Activated T-cell treated with anti-CD3 and anti-CD28 coated beads, Interleukin-2, amount 50 U/mL, for 48 hours (primary cell): ENCODE measurements around the gene CITED2.
A peak's percentile ranks its signal among the peaks of the same experiment; 100 is the strongest.

ENCODE experiments used
- DNase-seq, 2 experiments: peaks; one replicate each; pipeline ENCODE4 v3.0.0-alpha.2; 2020

CITED2 gene

GRCh38 chr6:139381216-139381865 is 6.9 kb upstream of the CITED2 start:
- no peak for DNase-seq

DNA sequence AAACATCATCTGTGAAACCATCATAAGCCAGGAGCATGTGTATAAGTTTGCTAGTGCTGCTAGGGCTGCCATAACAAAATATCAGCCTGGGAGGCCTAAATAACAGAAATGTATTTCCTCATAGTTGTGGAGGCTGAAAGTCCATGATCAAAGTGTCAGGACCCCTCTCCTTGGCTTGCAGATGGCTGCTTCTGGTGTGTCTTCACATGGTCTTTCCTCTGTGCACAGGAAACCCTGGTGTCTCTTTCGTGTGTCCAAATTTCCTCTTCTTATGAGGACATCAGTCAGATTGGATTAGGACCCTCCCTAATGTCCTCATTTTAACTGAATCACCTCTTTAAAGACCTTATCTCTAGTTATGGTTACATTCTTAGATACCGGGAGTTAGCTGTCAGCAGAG is 6.2 kb upstream of the CITED2 start:
- DNase-seq, result no peak

- DNase-seq, result no peak
Observed at GRCh38 chr6:139380168-139380567, 5.7 kb upstream of the CITED2 start.

GRCh38 chr6:139378882-139379341 is 4.5 kb upstream of the CITED2 start:
- DNase-seq, result peak; percentile 32 to 39

DNA sequence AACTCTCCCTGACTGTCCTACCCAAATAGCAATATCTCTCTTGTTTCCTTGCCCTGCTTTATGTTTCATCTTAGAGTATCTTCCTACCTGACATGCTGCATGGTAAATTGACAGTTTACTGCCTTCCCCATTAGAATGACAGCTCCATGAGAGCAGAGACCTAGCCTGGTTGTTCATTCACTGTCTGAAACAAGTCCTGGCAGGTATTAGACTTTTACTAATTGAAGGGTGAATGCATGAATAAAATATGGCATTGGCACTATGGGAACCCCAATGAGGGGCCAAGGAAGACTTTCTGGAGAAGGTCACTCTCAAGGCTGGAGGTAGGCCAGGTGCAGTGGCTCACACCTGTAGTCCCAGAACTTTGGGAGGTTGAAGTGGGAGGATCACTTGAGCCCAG is 3.8 kb upstream of the CITED2 start:
- no peak for DNase-seq

DNA sequence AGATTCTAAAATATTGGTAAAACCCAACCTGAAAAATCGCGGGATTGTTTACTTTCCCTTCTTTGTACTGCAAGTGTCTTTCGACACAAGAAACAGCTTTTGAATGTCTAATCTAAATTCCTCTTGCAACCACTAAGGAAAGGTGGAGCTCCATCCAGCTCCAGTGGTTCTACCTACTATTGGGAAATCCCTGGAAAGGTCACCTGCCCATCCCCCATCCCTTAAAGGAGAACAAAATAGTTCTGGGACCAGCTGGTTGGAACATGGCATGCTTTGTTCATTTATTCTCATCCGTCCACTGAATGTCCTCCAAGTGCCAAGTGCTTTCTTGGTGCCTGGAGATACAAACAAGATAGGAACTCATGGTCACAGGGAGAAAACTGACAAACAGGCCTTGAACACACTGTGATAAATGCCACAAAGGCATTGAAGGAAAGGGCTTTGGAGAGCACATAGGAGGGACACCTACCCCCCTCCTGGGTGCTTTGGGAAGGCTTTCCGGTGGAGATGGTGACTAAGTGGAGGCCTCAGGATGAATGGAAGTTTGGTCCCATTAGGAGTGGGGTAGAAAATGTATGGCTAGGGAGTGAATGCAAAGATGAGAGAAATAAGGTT is 2.3 kb upstream of the CITED2 start:
- no peak for DNase-seq

DNA sequence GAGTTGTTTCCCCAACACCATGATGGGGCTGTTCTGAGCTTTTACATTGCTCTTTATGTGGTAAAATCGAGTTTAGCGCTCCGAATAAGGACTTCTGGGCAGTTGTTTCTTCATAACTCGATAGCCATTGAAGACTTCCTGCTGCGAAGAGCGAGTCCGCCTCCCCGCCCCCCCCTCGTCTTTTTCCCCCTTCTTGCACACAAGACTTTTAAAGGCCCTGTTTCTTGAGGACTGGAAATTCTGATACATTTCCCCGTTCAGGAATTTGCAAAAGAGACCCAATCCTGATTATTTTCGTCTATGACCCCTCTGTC is 1.5 kb upstream of the CITED2 start:
- no peak for DNase-seq

DNA sequence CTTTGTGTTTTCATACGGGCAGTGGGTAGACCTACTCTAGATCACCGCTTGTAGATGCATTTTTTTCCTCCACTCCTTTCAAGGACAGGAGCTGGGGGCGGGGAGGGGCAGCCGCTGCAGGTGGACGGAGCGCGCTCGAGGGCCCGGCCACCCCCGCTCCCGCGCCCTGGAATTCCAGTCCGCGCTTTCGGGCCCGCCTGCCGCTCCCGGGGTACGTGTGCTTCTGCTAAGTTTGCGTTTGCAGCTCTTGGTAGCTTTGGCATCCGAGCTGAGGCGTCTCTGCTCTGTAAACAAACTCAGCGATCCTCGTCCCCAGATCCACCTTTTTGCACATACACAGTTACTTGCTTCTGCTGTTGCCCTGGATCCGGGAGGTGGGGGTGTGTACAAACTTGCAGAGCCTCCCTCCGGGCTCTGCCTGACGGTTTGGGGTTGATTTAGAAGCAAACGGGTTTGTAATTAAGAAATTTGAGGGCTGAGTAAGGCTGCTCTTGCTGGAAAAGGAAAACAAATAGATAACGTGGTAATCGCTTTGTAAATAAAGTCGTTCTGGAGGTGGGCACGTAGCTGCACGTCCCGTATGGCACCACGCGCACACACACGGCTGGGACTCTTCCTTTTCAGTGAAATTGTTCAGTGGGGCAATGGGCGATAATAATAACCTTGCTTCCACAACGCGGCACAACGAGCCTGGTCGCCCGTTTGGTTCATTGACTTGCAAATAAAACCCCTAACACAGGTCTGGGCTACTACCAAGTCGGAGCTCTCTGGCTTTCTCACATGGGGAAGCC is 973 bp upstream of the CITED2 start:
- DNase-seq, result peak; percentile 87 to 90

DNA sequence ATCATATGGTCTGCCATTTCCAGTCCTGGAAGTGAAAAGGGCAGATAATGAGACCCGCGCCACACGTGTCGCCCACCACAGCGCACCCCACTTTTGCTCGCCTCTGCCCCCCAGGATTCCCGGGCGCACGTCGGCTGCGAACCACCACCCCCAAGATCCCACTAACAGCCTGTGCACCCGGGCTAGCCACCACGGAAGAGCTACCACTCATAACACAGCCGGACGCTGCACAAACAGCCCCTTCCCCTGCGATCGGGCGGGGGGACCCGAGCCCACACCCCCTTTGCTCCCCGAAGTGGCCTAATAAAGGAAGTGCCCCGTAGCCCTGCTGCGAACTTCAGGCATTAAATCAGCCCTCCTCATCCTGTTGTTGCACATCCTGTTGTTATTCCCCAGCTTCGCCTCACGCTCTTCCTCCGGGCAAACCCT is 506 bp downstream of the CITED2 start:
- DNase-seq, result no peak

DNA sequence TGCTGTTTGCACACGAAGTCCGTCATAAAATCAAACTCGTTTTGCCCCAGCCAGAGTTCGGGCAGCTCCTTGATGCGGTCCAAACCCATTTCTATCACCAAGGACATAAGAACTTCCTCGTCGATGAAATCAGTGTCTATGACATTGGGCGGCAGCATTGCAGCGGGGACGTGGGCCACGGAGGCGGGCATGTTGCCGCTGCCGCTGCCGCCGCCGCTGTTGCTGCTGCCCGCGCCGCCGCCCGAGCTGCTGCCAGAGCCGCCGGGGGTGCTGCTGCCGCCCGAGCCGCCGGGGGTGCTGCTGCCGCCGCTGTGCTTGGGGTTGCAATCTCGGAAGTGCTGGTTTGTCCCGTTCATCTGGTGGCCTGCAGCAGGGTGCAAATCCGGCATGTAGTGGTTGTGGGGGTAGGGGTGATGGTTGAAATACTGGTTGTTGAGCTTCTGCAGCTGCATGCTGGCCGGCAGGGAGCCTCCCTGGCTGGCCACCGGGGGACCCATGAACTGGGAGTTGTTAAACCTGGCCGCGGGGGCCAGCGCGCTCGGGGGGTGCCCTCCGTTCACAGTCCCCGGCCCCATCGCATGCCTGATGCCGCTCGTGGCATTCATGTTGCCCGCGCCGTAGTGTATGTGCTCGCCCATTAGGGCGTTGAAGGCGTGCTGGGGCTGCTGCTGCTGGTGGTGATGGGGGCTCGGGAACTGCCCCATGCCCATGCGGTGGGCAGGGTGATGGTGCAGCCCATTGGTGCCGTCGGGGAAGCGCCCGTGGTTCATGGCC is 1.1 kb downstream of the CITED2 start:
- peak; percentile 73 to 82 for DNase-seq

- no peak for DNase-seq
Observed at GRCh38 chr6:139372326-139373153, 1.9 kb downstream of the CITED2 start.

GRCh38 chr6:139371421-139372203 is 2.8 kb downstream of the CITED2 start:
- DNase-seq, result no peak

DNA sequence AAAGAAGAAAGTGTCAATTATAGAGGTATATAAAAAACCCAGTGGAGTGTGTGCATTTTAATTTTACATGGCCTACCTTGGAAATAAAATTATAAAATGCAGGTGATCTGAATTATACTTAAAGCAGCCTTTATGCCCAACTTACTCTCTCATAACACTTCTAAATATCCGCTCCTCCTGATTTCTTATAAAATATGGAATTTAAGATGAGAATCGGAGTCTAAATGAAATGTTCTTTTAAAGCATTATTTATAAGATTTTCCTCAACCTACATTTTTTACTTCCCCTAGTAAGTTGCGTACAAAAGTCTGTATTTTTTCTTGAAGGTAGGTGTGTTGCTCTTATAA is 3.5 kb downstream of the CITED2 start:
- DNase-seq, result no peak

DNA sequence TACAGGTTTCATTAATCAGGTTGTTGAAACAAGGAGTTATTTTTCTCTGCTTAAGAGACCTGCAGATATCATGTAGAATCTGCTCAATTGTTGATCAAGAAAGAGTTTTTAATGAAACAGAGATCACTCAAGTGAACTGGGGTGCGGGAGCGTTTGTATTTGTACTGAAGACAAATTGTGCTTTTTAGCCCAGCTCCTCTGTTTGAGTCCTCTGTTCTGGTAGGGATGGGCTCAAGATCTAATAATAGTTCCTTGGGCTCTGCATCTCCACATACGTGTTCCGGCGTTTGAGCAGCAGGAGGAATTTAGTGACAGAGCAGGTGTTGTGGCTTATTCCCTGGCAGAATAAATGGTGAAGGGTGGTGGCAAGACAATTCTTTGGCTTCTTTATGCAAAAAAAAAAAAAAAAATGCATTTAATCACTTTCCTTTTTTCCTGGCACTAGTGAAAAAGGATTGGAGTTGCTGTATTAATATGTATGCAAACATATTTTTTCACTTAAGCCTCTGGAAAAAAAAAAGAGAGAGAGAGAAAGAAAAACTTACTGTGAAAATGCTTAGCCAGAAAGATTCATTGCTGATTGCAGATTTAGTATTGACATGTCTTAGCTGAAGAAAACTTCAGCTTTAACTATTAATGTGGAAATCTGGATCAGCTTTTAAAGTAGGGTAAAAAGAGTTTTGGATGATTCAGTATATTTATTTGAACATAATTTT is 4.0 kb downstream of the CITED2 start:
- no peak for DNase-seq

GRCh38 chr6:139369568-139370282 is 4.7 kb downstream of the CITED2 start:
- no peak for DNase-seq

DNA sequence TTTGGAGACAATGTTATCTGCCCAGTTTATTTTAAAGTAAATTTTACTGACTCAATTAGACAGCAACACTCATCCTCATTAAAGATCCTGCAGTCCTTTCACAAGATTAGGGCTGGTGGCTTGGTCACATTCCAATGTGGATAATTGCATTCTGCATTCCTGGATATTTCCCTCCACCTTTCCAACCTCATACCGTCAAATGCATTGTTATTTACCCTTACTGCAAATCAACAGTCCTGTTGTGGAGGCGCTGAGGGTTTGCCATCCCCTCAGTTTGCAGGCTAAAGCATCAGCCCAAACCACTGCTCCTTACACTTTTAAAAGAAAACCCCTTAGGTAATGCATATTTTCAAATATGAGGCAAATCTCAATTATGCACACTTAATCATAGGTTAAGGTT is 5.4 kb downstream of the CITED2 start:
- no peak for DNase-seq

- no peak for DNase-seq
Observed at GRCh38 chr6:139368661-139369060, 5.8 kb downstream of the CITED2 start.

DNA sequence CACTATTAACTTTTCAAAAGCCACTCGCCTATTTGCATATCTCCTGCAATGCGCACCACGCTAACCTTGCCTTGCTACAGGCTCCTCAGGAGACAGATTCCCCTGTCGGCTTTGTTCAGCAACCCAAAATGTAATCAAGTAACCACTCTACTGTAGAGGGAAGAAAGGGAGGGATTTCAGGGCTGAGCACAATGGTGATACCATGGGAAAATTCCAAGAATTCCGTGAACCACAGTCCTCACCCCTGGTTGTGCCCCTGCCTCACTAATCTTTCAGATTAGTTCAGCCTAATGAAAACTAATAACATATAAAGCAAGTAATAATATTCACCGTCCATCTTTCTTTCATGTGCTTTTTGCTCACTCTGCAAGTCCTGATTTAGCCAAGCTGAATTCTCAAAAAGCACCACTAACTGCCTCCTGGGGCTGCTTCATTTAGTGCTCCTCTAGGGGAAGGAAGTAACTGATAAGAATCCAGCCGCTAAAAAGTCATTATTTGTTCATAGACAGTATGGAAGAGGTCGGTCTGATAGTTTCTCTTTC is 6.6 kb downstream of the CITED2 start:
- no peak for DNase-seq

DNA sequence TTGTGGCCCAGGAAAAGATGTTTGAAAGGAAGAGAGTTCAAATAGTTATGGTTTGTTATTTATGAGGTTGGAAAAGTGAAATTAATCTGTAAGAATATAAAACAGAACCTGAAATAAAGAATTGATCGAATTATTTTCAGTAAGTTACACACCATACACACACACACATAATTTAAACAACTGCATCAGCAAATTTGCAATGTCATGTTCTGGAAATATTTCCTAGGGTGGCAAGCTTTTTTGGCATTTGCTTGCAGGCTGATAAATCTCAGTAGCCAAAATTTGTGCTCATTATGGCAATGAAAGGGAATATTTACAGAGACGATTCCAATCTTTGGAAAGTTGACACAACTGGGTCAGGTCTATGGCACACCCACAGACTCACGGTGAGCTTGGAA is 9.5 kb downstream of the CITED2 start:
- DNase-seq, result no peak
